ENCODE measurements around the gene SETD7. TPM values are rescaled to one million over a fixed set of nuclear protein-coding genes. Genes with fewer than 3 reads are reported as not detected.

The SETD7 gene
- total RNA-seq, 1 donor from 2014 or later: 22.6 TPM

GRCh38 chr4:139528377-139529005 is 27.5 kb downstream of the SETD7 start:
- no peaks in the 10 kb centered on the region for H3K27me3 Mint-ChIP-seq (ENCODE audit: unreplicated experiment)
- DNase-seq: peak; percentile 40
- no peak for TF ChIP-seq CTCF (IDR thresholded peaks at IDR 0.05; ENCODE audit: partially characterized antibody, unreplicated experiment)
- H3K27ac Mint-ChIP-seq (ENCODE audit: unreplicated experiment): peak overlapping the region; percentile 74
- no peak overlapping the region for H3K4me3 Mint-ChIP-seq (ENCODE audit: unreplicated experiment)
- no peaks in the 10 kb centered on the region for H3K9me3 Mint-ChIP-seq (ENCODE audit: unreplicated experiment)
- peaks cover 22% of the 10 kb centered on the region for H3K4me1 Mint-ChIP-seq (ENCODE audit: low read depth, unreplicated experiment)
- no peaks in the 10 kb centered on the region for H3K36me3 Mint-ChIP-seq (ENCODE audit: unreplicated experiment)

GRCh38 chr4:139526928-139527327 is 29.1 kb downstream of the SETD7 start:
- peaks cover 28% of the 10 kb centered on the region for H3K4me1 Mint-ChIP-seq (ENCODE audit: low read depth, unreplicated experiment)
- no peaks in the 10 kb centered on the region for H3K36me3 Mint-ChIP-seq (ENCODE audit: unreplicated experiment)
- no peak overlapping the region for H3K4me3 Mint-ChIP-seq (ENCODE audit: unreplicated experiment)
- no peak for DNase-seq
- no peak for TF ChIP-seq CTCF (IDR thresholded peaks at IDR 0.05; ENCODE audit: partially characterized antibody, unreplicated experiment)
- no peak overlapping the region for H3K27ac Mint-ChIP-seq (ENCODE audit: unreplicated experiment)
- H3K27me3 Mint-ChIP-seq (ENCODE audit: unreplicated experiment): no peaks in the 10 kb centered on the region
- H3K9me3 Mint-ChIP-seq (ENCODE audit: unreplicated experiment): no peaks in the 10 kb centered on the region

- H3K4me1 Mint-ChIP-seq (ENCODE audit: low read depth, unreplicated experiment): peaks cover 30% of the 10 kb centered on the region
- no peaks in the 10 kb centered on the region for H3K9me3 Mint-ChIP-seq (ENCODE audit: unreplicated experiment)
- no peak for TF ChIP-seq CTCF (IDR thresholded peaks at IDR 0.05; ENCODE audit: partially characterized antibody, unreplicated experiment)
- peak overlapping the region; percentile 39 for H3K4me3 Mint-ChIP-seq (ENCODE audit: unreplicated experiment)
- no peak for DNase-seq
- no peak overlapping the region for H3K27ac Mint-ChIP-seq (ENCODE audit: unreplicated experiment)
- no peaks in the 10 kb centered on the region for H3K27me3 Mint-ChIP-seq (ENCODE audit: unreplicated experiment)
- H3K36me3 Mint-ChIP-seq (ENCODE audit: unreplicated experiment): no peaks in the 10 kb centered on the region
These were observed 30.6 kb downstream of the SETD7 start for GRCh38 chr4:139525414-139525813.

- TF ChIP-seq CTCF (IDR thresholded peaks at IDR 0.05; ENCODE audit: partially characterized antibody, unreplicated experiment): no peak
- DNase-seq: no peak
- H3K4me1 Mint-ChIP-seq (ENCODE audit: low read depth, unreplicated experiment): peaks cover 29% of the 10 kb centered on the region
- peak overlapping the region; percentile 26 for H3K27ac Mint-ChIP-seq (ENCODE audit: unreplicated experiment)
- H3K4me3 Mint-ChIP-seq (ENCODE audit: unreplicated experiment): no peak overlapping the region
- no peaks in the 10 kb centered on the region for H3K9me3 Mint-ChIP-seq (ENCODE audit: unreplicated experiment)
- H3K27me3 Mint-ChIP-seq (ENCODE audit: unreplicated experiment): no peaks in the 10 kb centered on the region
- no peaks in the 10 kb centered on the region for H3K36me3 Mint-ChIP-seq (ENCODE audit: unreplicated experiment)
These were observed 31.9 kb downstream of the SETD7 start for GRCh38 chr4:139524062-139524631.

GRCh38 chr4:139523076-139523475 is 32.9 kb downstream of the SETD7 start:
- Mint-ChIP-seq H3K27me3 (ENCODE audit: unreplicated experiment) (no peaks in the 10 kb centered on the region), H3K9me3 (ENCODE audit: unreplicated experiment) (no peaks in the 10 kb centered on the region), H3K4me1 (ENCODE audit: low read depth, unreplicated experiment) (peaks cover 22% of the 10 kb centered on the region), H3K27ac (ENCODE audit: unreplicated experiment) (peak overlapping the region; percentile 12), H3K4me3 (ENCODE audit: unreplicated experiment) (no peak overlapping the region), H3K36me3 (ENCODE audit: unreplicated experiment) (no peaks in the 10 kb centered on the region)
- TF ChIP-seq CTCF (IDR thresholded peaks at IDR 0.05; ENCODE audit: partially characterized antibody, unreplicated experiment): no peak
- no peak for DNase-seq
